ENCODE measurements around the gene DGKZ.
"Not testable (repeated sequence)": the region's sequence is repeated elsewhere in the genome, so short reads cannot be mapped to it uniquely, and the experiment has no call there.

Gene DGKZ

GRCh38 chr11:46369458-46370152, 22.3 kb downstream of the DGKZ start:
- H3K4me1 ChIP-seq (ENCODE audit: control insufficient read depth in 1 of 2, insufficient read depth in 2 of 2, low read length in 2 of 2) = peaks cover 0 to 10% of the 10 kb centered on the region in 2 donors
- no peak overlapping the region for H3K27ac ChIP-seq (ENCODE audit: low read length)
- peaks cover 16 to 55% of the 10 kb centered on the region in 2 donors for H3K36me3 ChIP-seq (ENCODE audit: control insufficient read depth in 1 of 2, insufficient read depth in 2 of 2, low read length in 2 of 2)

GRCh38 chr11:46370253-46370652, 23.0 kb downstream of the DGKZ start:
- Histone ChIP-seq H3K4me1 (ENCODE audit: control insufficient read depth in 1 of 2, insufficient read depth in 2 of 2, low read length in 2 of 2) (peaks cover 0 to 10% of the 10 kb centered on the region in 2 donors), H3K36me3 (ENCODE audit: control insufficient read depth in 1 of 2, insufficient read depth in 2 of 2, low read length in 2 of 2) (peaks cover 19 to 61% of the 10 kb centered on the region in 2 donors), H3K27me3 (ENCODE audit: low read depth, low read length) (no peaks in the 10 kb centered on the region), H3K9me3 (ENCODE audit: control insufficient read depth in 1 of 2, low read length in 2 of 2) (no peaks in the 10 kb centered on the region), H3K4me3 (ENCODE audit: low read depth in 1 of 2, low read length in 2 of 2) (no peak overlapping the region), H3K27ac (ENCODE audit: low read length) (no peak overlapping the region)

More at GRCh38 chr11:46369458-46370152, 22.3 kb downstream of the DGKZ start:
- Histone ChIP-seq H3K27me3 (ENCODE audit: low read depth, low read length) (no peaks in the 10 kb centered on the region), H3K4me3 (ENCODE audit: low read depth in 1 of 2, low read length in 2 of 2) (no peak overlapping the region), H3K9me3 (ENCODE audit: control insufficient read depth in 1 of 2, low read length in 2 of 2) (no peaks in the 10 kb centered on the region)

- H3K9me3 ChIP-seq (ENCODE audit: control insufficient read depth in 1 of 2, low read length in 2 of 2); H3K27ac ChIP-seq (ENCODE audit: low read length); H3K4me1 ChIP-seq (ENCODE audit: control insufficient read depth in 1 of 2, insufficient read depth in 2 of 2, low read length in 2 of 2); H3K4me3 ChIP-seq (ENCODE audit: low read depth in 1 of 2, low read length in 2 of 2); H3K27me3 ChIP-seq (ENCODE audit: low read depth, low read length): not testable (repeated sequence)
- H3K36me3 ChIP-seq (ENCODE audit: control insufficient read depth in 1 of 2, insufficient read depth in 2 of 2, low read length in 2 of 2) = peaks cover 19 to 71% of the 10 kb centered on the region in 2 donors
Measured at GRCh38 chr11:46371262-46371661, 24.0 kb downstream of the DGKZ start.

- H3K27ac ChIP-seq (ENCODE audit: low read length) = no peak overlapping the region
- no peak overlapping the region for H3K4me3 ChIP-seq (ENCODE audit: low read depth in 1 of 2, low read length in 2 of 2)
- peaks cover 19 to 79% of the 10 kb centered on the region in 2 donors for H3K36me3 ChIP-seq (ENCODE audit: control insufficient read depth in 1 of 2, insufficient read depth in 2 of 2, low read length in 2 of 2)
Measured at GRCh38 chr11:46372086-46372485, 24.8 kb downstream of the DGKZ start.

GRCh38 chr11:46372501-46372900, 25.2 kb downstream of the DGKZ start:
- not testable (repeated sequence) for H3K27ac ChIP-seq (ENCODE audit: low read length); H3K27me3 ChIP-seq (ENCODE audit: low read depth, low read length); H3K4me3 ChIP-seq (ENCODE audit: low read depth in 1 of 2, low read length in 2 of 2); H3K9me3 ChIP-seq (ENCODE audit: control insufficient read depth in 1 of 2, low read length in 2 of 2); H3K4me1 ChIP-seq (ENCODE audit: control insufficient read depth in 1 of 2, insufficient read depth in 2 of 2, low read length in 2 of 2)
- peaks cover 19 to 84% of the 10 kb centered on the region in 2 donors for H3K36me3 ChIP-seq (ENCODE audit: control insufficient read depth in 1 of 2, insufficient read depth in 2 of 2, low read length in 2 of 2)

More at GRCh38 chr11:46372086-46372485, 24.8 kb downstream of the DGKZ start:
- no peaks in the 10 kb centered on the region for H3K27me3 ChIP-seq (ENCODE audit: low read depth, low read length)
- H3K4me1 ChIP-seq (ENCODE audit: control insufficient read depth in 1 of 2, insufficient read depth in 2 of 2, low read length in 2 of 2) = peaks cover 0 to 2% of the 10 kb centered on the region in 2 donors
- H3K9me3 ChIP-seq (ENCODE audit: control insufficient read depth in 1 of 2, low read length in 2 of 2) = no peaks in the 10 kb centered on the region

GRCh38 chr11:46373787-46374740, 26.8 kb downstream of the DGKZ start:
- H3K36me3 ChIP-seq (ENCODE audit: control insufficient read depth in 1 of 2, insufficient read depth in 2 of 2, low read length in 2 of 2) = peaks cover 17 to 82% of the 10 kb centered on the region in 2 donors
- H3K27ac ChIP-seq (ENCODE audit: low read length) = no peak overlapping the region
- H3K4me3 ChIP-seq (ENCODE audit: low read depth in 1 of 2, low read length in 2 of 2) = no peak overlapping the region
- H3K4me1 ChIP-seq (ENCODE audit: control insufficient read depth in 1 of 2, insufficient read depth in 2 of 2, low read length in 2 of 2) = no peaks in the 10 kb centered on the region
- no peaks in the 10 kb centered on the region for H3K9me3 ChIP-seq (ENCODE audit: control insufficient read depth in 1 of 2, low read length in 2 of 2)
- no peaks in the 10 kb centered on the region for H3K27me3 ChIP-seq (ENCODE audit: low read depth, low read length)

- Histone ChIP-seq H3K9me3 (ENCODE audit: control insufficient read depth in 1 of 2, low read length in 2 of 2) (no peaks in the 10 kb centered on the region), H3K4me1 (ENCODE audit: control insufficient read depth in 1 of 2, insufficient read depth in 2 of 2, low read length in 2 of 2) (no peaks in the 10 kb centered on the region), H3K27me3 (ENCODE audit: low read depth, low read length) (no peaks in the 10 kb centered on the region), H3K4me3 (ENCODE audit: low read depth in 1 of 2, low read length in 2 of 2) (no peak overlapping the region), H3K27ac (ENCODE audit: low read length) (no peak overlapping the region), H3K36me3 (ENCODE audit: control insufficient read depth in 1 of 2, insufficient read depth in 2 of 2, low read length in 2 of 2) (peaks cover 17 to 77% of the 10 kb centered on the region in 2 donors)
Measured at GRCh38 chr11:46374815-46375214, 27.6 kb downstream of the DGKZ start.

- Histone ChIP-seq H3K9me3 (ENCODE audit: control insufficient read depth in 1 of 2, low read length in 2 of 2) (no peaks in the 10 kb centered on the region), H3K27me3 (ENCODE audit: low read depth, low read length) (no peaks in the 10 kb centered on the region), H3K4me1 (ENCODE audit: control insufficient read depth in 1 of 2, insufficient read depth in 2 of 2, low read length in 2 of 2) (peaks cover 0 to 3% of the 10 kb centered on the region in 2 donors), H3K4me3 (ENCODE audit: low read depth in 1 of 2, low read length in 2 of 2) (no peak overlapping the region), H3K27ac (ENCODE audit: low read length) (no peak overlapping the region), H3K36me3 (ENCODE audit: control insufficient read depth in 1 of 2, insufficient read depth in 2 of 2, low read length in 2 of 2) (peaks cover 13 to 70% of the 10 kb centered on the region in 2 donors)
Measured at GRCh38 chr11:46375392-46376101, 28.3 kb downstream of the DGKZ start.

- no peaks in the 10 kb centered on the region for H3K27me3 ChIP-seq (ENCODE audit: low read depth, low read length)
- H3K36me3 ChIP-seq (ENCODE audit: control insufficient read depth in 1 of 2, insufficient read depth in 2 of 2, low read length in 2 of 2) = peaks cover 12 to 64% of the 10 kb centered on the region in 2 donors
- no peak overlapping the region for H3K27ac ChIP-seq (ENCODE audit: low read length)
- no peak overlapping the region for H3K4me3 ChIP-seq (ENCODE audit: low read depth in 1 of 2, low read length in 2 of 2)
- no peaks in the 10 kb centered on the region for H3K9me3 ChIP-seq (ENCODE audit: control insufficient read depth in 1 of 2, low read length in 2 of 2)
- H3K4me1 ChIP-seq (ENCODE audit: control insufficient read depth in 1 of 2, insufficient read depth in 2 of 2, low read length in 2 of 2) = peaks cover 0 to 8% of the 10 kb centered on the region in 2 donors
Measured at GRCh38 chr11:46376258-46377050, 29.2 kb downstream of the DGKZ start.

- Histone ChIP-seq H3K36me3 (ENCODE audit: control insufficient read depth in 1 of 2, insufficient read depth in 2 of 2, low read length in 2 of 2) (peaks cover 6 to 56% of the 10 kb centered on the region in 2 donors), H3K4me1 (ENCODE audit: control insufficient read depth in 1 of 2, insufficient read depth in 2 of 2, low read length in 2 of 2) (peaks cover 0 to 13% of the 10 kb centered on the region in 2 donors), H3K27me3 (ENCODE audit: low read depth, low read length) (no peaks in the 10 kb centered on the region), H3K9me3 (ENCODE audit: control insufficient read depth in 1 of 2, low read length in 2 of 2) (no peaks in the 10 kb centered on the region), H3K27ac (ENCODE audit: low read length) (no peak overlapping the region), H3K4me3 (ENCODE audit: low read depth in 1 of 2, low read length in 2 of 2) (no peak overlapping the region)
Measured at GRCh38 chr11:46377290-46377689, 30.0 kb downstream of the DGKZ start.
